Kidney (tissue), 14 donors: ENCODE data around the gene CRX. TPM values are rescaled to one million over a fixed set of nuclear protein-coding genes. Genes with fewer than 3 reads are reported as not detected.

Experiments
- DNase-seq, 5 donors: peaks; one replicate each; pipeline ENCODE4 v3.0.0-alpha.2; 2013 to 2020
- FAIRE-seq: peaks from 2 replicates; lab custom pipeline; 2012; peaks lifted over from hg19 to GRCh38; lab: Jason Lieb, UNC
- H3K27ac ChIP-seq, 2 donors: one replicate each; pipeline ENCODE4 v1.7.0; 2013; ENCODE audit warnings: low read depth in 2 of 2, low read length in 2 of 2, inconsistent platforms in 1 of 2
- H3K27me3 ChIP-seq: one replicate; pipeline ENCODE4 v1.7.1; 2013; ENCODE audit warnings: low read length, inconsistent platforms; ENCODE audit not compliant: control insufficient read depth, insufficient read depth
- H3K36me3 ChIP-seq, 3 donors: one replicate each; pipeline versions ENCODE4 v1.7.0 to v1.7.1; 2013; ENCODE audit warnings: low read length in 3 of 3, control low read depth in 1 of 3, inconsistent platforms in 1 of 3; ENCODE audit not compliant: insufficient read depth in 3 of 3, control insufficient read depth in 2 of 3
- H3K4me1 ChIP-seq, 3 donors: one replicate each; pipeline versions ENCODE4 v1.7.0 to v1.7.1; 2013; ENCODE audit warnings: low read length in 3 of 3, inconsistent platforms in 1 of 3, low read depth in 1 of 3; ENCODE audit not compliant: control insufficient read depth in 2 of 3, insufficient read depth in 2 of 3
- H3K4me3 ChIP-seq, 3 donors: one replicate each; pipeline versions ENCODE4 v1.7.0 to v1.8.1; 2013; ENCODE audit warnings: low read length in 3 of 3, control low read depth in 1 of 3, inconsistent platforms in 1 of 3
- H3K9ac ChIP-seq, 3 donors: one replicate each; pipeline versions ENCODE4 v1.7.0 to v1.7.1; 2013; ENCODE audit warnings: low read length in 3 of 3, control low read depth in 1 of 3, inconsistent platforms in 1 of 3
- H3K9me3 ChIP-seq, 3 donors: one replicate each; pipeline versions ENCODE4 v1.7.0 to v1.7.1; 2013; ENCODE audit warnings: low read length in 3 of 3, control low read depth in 1 of 3, inconsistent platforms in 1 of 3; ENCODE audit not compliant: control insufficient read depth in 2 of 3, insufficient read depth in 1 of 3
- intact Hi-C: fragments of 100-400 bp; cut with DNase I; formaldehyde crosslinking; loops from one replicate; pipeline ENCODE4 v1.11.1; 2022
- polyA plus RNA-seq: library from polyadenylated mRNA; stranded (reverse); fragments of 350-450 nt; fragmentation: Illumina TruSeq; extraction: RNeasy Lipid Tissue Mini Kit (QIAGEN cat#74804); gene quantifications from one replicate; pipeline ENCODE4 v1.2.3, GENCODE V29; 2014; ENCODE audit warnings: low read depth, low replicate concordance; ENCODE audit not compliant: insufficient read depth
- total RNA-seq: library from RNA; stranded (reverse); fragmentation: NEBNext Ultra II Directional; extraction: Animal tissue kit (Norgen Biotek cat#: 25700); gene quantifications from one replicate; pipeline ENCODE4 v1.2.1, GENCODE V29; 2021
- TF ChIP-seq, protein P1 (sequence below): IDR thresholded peaks from 3 replicates; pipeline ENCODE4 v1.5.1; 2012; ENCODE audit warnings: mild to moderate bottlenecking, moderate library complexity, borderline replicate concordance; ENCODE audit not compliant: insufficient read depth; ENCODE audit errors: extremely low read depth
- donor health status: control.
- donor health status: control.
- donor health status: control.
- donor health status: control.
- donor health status: control.
- donor health status: DM: yes; HTN: yes; CAD: no.
- donor health status: Normal renal cell carcinoma (clear cell type).

CRX gene
- total and polyA plus RNA-seq, 2 donors from 2014 or later: not detected

DNA sequence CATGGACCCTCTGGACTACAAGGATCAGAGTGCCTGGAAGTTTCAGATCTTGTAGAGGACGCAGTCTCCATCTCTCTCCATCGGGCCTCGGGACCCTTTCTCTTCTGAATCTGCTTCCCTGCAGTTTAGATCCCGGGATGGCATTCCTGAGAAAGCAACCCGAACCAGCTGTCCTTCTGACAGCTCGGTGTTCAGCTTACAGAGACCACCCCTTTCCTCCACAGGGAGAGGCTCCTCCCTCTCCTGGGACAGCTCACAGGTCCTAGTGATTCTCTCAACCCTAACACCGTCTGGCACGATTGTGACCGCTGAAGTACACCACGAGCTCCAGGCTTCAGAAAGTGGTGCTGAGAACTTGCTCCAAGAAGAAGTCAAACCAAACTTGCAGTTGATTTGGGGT is 18.2 kb downstream of the CRX start:
- TF ChIP-seq, protein P1, sequence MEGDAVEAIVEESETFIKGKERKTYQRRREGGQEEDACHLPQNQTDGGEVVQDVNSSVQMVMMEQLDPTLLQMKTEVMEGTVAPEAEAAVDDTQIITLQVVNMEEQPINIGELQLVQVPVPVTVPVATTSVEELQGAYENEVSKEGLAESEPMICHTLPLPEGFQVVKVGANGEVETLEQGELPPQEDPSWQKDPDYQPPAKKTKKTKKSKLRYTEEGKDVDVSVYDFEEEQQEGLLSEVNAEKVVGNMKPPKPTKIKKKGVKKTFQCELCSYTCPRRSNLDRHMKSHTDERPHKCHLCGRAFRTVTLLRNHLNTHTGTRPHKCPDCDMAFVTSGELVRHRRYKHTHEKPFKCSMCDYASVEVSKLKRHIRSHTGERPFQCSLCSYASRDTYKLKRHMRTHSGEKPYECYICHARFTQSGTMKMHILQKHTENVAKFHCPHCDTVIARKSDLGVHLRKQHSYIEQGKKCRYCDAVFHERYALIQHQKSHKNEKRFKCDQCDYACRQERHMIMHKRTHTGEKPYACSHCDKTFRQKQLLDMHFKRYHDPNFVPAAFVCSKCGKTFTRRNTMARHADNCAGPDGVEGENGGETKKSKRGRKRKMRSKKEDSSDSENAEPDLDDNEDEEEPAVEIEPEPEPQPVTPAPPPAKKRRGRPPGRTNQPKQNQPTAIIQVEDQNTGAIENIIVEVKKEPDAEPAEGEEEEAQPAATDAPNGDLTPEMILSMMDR: no peak
- no peaks in the 10 kb centered on the region for H3K9me3 ChIP-seq
- H3K36me3 ChIP-seq: no peaks in the 10 kb centered on the region
- no peak overlapping the region for H3K27ac ChIP-seq
- H3K4me3 ChIP-seq: no peak overlapping the region
- H3K4me1 ChIP-seq: no peaks in the 10 kb centered on the region
- H3K9ac ChIP-seq: no peak overlapping the region
- intact Hi-C loops: no loop called here
- H3K27me3 ChIP-seq: no peaks in the 10 kb centered on the region
- FAIRE-seq (no peak), DNase-seq (peak; percentile 4 to 81 (median 64))

DNA sequence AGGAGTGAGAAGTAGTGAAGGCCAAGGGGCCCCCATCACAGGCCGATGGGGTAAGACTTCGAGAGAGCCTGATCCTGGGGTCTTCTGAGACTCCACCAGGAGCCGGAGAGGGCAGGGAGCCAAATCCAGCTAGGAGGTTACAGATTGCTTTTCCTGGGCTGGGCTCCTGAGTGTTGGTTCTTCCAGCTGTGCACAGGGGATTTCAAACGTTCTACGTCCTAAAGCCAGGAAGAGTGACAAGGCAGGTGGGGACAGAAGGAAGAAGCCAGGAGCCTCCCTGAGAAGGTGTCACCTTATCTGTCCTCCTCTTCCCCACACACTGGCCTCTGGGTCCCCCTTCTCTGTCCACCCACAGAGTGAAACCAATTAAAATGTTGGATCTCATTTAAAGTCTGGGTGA is 21.2 kb downstream of the CRX start:
- no peak overlapping the region for H3K4me3 ChIP-seq
- H3K27me3 ChIP-seq: no peaks in the 10 kb centered on the region
- H3K9ac ChIP-seq: no peak overlapping the region
- H3K36me3 ChIP-seq: no peaks in the 10 kb centered on the region
- TF ChIP-seq, protein P1: no peak
- no peaks in the 10 kb centered on the region for H3K9me3 ChIP-seq
- intact Hi-C loops: no loop called here
- H3K4me1 ChIP-seq: no peaks in the 10 kb centered on the region
- no peak overlapping the region for H3K27ac ChIP-seq
- DNase-seq: no peak
- no peak for FAIRE-seq

DNA sequence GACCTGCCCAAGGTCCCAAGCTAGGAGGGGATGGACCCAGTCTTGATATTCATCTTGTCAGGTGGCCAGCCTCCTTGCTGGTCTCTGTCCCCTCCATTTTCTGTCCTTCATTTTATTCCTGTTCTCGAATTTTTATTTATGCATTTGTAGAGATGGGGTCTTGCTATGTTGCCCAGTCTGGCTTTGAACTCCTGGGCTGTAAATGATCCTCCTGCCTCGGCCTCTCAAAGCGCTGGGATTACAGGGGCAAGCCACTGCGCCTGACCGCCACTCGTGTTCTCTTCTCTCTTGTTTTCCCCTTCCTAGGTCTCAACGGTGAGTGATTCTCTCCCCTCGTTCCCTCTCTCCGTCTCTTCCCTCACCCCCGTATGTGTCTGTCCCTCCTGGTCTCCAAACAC is 26.7 kb downstream of the CRX start:
- H3K27ac ChIP-seq: no peak overlapping the region
- no peak for DNase-seq
- H3K4me1 ChIP-seq: no peaks in the 10 kb centered on the region
- H3K36me3 ChIP-seq: no peaks in the 10 kb centered on the region
- intact Hi-C loops: no loop called here
- FAIRE-seq: no peak
- peaks cover 8% of the 10 kb centered on the region for H3K27me3 ChIP-seq
- TF ChIP-seq, protein P1: no peak
- no peak overlapping the region for H3K9ac ChIP-seq
- H3K9me3 ChIP-seq: no peaks in the 10 kb centered on the region
- no peak overlapping the region for H3K4me3 ChIP-seq
